Endothelial cell (in vitro differentiated cells): Measurements from ENCODE around the gene CCDC190. TPM values are rescaled to one million over a fixed set of nuclear protein-coding genes. Genes with fewer than 3 reads are reported as not detected.
"Not testable (repeated sequence)": the region's sequence is repeated elsewhere in the genome, so short reads cannot be mapped to it uniquely, and the experiment has no call there.

Experiments
- DNase-seq: peaks from one replicate; pipeline ENCODE4 v3.0.0; 2021; ENCODE audit warnings: low spot score
- H3K27ac Mint-ChIP-seq: one replicate; pipeline ENCODE4 v1.8.0; 2021; ENCODE audit warnings: mixed read lengths, inconsistent platforms; ENCODE audit not compliant: unreplicated experiment
- H3K27me3 Mint-ChIP-seq: one replicate; pipeline ENCODE4 v1.8.0; 2021; ENCODE audit warnings: mild to moderate bottlenecking, moderate library complexity, mixed read lengths, inconsistent platforms; ENCODE audit not compliant: unreplicated experiment
- H3K36me3 Mint-ChIP-seq: one replicate; pipeline ENCODE4 v1.8.0; 2021; ENCODE audit warnings: mild to moderate bottlenecking, low read depth, mixed read lengths, inconsistent platforms; ENCODE audit not compliant: unreplicated experiment
- H3K4me1 Mint-ChIP-seq: one replicate; pipeline ENCODE4 v1.8.0; 2021; ENCODE audit warnings: mild to moderate bottlenecking, mixed read lengths, inconsistent platforms; ENCODE audit not compliant: unreplicated experiment
- H3K4me3 Mint-ChIP-seq: one replicate; pipeline ENCODE4 v1.8.0; 2021; ENCODE audit warnings: mild to moderate bottlenecking, mixed read lengths, inconsistent platforms; ENCODE audit not compliant: unreplicated experiment
- H3K9me3 Mint-ChIP-seq: one replicate; pipeline ENCODE4 v1.8.0; 2021; ENCODE audit warnings: mixed read lengths, inconsistent platforms; ENCODE audit not compliant: unreplicated experiment
- total RNA-seq: library from RNA; stranded (reverse); fragmentation: NEBNext Ultra II Directional; extraction: Animal tissue kit (Norgen Biotek cat#: 25700); gene quantifications from one replicate; pipeline ENCODE4 v1.2.1, GENCODE V29; 2021; ENCODE audit not compliant: unreplicated experiment
- TF ChIP-seq, protein P1 (sequence below): fragments of 200-600 bp; sonication (generic); IDR thresholded peaks from one replicate; pipeline ENCODE4 v1.5.0; 2021; ENCODE audit warnings: antibody characterized with exemption; ENCODE audit not compliant: unreplicated experiment

The CCDC190 gene
- total RNA-seq, 1 donor from 2014 or later: not detected

DNA sequence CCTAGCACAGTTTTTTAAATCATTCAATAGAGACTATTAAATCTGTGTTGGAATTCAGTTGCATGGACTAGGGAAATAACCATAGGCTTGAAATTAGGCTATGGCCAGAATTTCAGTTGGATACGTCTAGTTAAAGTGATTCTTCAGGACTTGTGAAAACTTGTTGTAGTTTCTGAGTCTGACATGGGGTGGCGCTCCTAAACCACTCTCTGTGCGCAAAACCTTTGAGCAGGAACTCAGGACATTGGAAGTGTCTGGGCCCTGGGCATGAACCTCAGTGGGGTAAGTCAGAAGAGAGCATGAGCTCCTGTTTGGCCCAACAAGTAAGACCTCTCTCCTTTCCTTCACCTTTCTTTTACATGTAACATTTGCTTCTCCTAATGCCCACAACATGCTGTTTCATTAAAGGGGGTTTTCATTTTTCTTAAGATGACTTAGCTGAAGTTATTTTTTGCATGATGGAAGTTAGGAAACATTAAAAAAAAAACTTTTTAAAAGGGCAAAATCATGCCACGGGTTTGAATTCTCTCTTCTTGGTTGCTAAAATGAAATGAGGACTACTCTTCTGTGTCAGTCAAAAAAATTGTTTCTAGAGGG lies 17.1 kb upstream of the CCDC190 start:
- H3K9me3 Mint-ChIP-seq: no peaks in the 10 kb centered on the region
- no peak overlapping the region for H3K27ac Mint-ChIP-seq
- H3K36me3 Mint-ChIP-seq: no peaks in the 10 kb centered on the region
- no peaks in the 10 kb centered on the region for H3K27me3 Mint-ChIP-seq
- peaks cover 4% of the 10 kb centered on the region for H3K4me1 Mint-ChIP-seq
- TF ChIP-seq, protein P1, sequence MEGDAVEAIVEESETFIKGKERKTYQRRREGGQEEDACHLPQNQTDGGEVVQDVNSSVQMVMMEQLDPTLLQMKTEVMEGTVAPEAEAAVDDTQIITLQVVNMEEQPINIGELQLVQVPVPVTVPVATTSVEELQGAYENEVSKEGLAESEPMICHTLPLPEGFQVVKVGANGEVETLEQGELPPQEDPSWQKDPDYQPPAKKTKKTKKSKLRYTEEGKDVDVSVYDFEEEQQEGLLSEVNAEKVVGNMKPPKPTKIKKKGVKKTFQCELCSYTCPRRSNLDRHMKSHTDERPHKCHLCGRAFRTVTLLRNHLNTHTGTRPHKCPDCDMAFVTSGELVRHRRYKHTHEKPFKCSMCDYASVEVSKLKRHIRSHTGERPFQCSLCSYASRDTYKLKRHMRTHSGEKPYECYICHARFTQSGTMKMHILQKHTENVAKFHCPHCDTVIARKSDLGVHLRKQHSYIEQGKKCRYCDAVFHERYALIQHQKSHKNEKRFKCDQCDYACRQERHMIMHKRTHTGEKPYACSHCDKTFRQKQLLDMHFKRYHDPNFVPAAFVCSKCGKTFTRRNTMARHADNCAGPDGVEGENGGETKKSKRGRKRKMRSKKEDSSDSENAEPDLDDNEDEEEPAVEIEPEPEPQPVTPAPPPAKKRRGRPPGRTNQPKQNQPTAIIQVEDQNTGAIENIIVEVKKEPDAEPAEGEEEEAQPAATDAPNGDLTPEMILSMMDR: peak; percentile 76
- no peak overlapping the region for H3K4me3 Mint-ChIP-seq
- peak; percentile 79 for DNase-seq

DNA sequence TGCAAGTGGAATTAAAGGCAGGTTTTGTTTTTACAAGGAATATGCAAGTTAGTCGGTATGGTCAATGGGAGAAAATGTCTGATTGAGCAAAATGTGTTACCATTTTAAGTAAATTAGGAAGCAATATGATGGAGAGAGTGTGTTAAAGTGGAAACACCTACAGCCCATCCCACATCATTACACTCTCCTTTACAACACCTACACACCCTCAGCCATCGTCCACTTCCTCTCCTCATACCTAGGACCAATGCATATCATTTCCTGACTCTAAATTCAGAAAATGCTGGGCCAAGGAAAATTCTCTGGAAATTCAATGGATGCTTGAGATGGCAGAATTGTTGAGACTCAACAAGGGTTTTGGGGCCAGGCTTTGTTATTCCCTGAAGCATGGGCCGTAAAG lies 16.4 kb upstream of the CCDC190 start:
- H3K9me3 Mint-ChIP-seq: no peaks in the 10 kb centered on the region
- H3K4me1 Mint-ChIP-seq: peaks cover 4% of the 10 kb centered on the region
- TF ChIP-seq, protein P1: no peak
- no peak for DNase-seq
- no peak overlapping the region for H3K4me3 Mint-ChIP-seq
- H3K27me3 Mint-ChIP-seq: no peaks in the 10 kb centered on the region
- H3K36me3 Mint-ChIP-seq: no peaks in the 10 kb centered on the region
- no peak overlapping the region for H3K27ac Mint-ChIP-seq

DNA sequence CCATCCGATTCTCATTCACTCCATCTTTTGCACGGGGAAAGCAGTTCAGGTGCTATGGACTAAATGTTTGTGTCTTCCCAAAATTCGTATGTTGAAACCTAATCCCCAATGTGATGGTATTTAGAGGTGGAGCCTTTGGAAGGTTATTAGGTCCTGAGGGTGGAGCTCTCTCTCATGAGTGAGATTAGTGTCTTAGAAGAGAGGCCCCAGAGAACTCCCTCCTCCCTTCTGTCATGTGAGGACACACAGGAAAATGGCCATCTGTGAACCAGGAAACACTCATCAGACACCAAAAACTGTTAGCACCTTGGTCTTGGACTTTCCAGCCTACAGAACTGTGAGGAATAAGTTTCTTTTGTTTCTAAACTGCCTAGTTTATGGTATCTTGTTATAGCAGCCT lies 15.8 kb upstream of the CCDC190 start:
- H3K27me3 Mint-ChIP-seq: no peaks in the 10 kb centered on the region
- H3K4me3 Mint-ChIP-seq: no peak overlapping the region
- H3K4me1 Mint-ChIP-seq: peaks cover 4% of the 10 kb centered on the region
- no peaks in the 10 kb centered on the region for H3K36me3 Mint-ChIP-seq
- H3K9me3 Mint-ChIP-seq: no peaks in the 10 kb centered on the region
- TF ChIP-seq, protein P1: no peak
- DNase-seq: no peak
- H3K27ac Mint-ChIP-seq: no peak overlapping the region

DNA sequence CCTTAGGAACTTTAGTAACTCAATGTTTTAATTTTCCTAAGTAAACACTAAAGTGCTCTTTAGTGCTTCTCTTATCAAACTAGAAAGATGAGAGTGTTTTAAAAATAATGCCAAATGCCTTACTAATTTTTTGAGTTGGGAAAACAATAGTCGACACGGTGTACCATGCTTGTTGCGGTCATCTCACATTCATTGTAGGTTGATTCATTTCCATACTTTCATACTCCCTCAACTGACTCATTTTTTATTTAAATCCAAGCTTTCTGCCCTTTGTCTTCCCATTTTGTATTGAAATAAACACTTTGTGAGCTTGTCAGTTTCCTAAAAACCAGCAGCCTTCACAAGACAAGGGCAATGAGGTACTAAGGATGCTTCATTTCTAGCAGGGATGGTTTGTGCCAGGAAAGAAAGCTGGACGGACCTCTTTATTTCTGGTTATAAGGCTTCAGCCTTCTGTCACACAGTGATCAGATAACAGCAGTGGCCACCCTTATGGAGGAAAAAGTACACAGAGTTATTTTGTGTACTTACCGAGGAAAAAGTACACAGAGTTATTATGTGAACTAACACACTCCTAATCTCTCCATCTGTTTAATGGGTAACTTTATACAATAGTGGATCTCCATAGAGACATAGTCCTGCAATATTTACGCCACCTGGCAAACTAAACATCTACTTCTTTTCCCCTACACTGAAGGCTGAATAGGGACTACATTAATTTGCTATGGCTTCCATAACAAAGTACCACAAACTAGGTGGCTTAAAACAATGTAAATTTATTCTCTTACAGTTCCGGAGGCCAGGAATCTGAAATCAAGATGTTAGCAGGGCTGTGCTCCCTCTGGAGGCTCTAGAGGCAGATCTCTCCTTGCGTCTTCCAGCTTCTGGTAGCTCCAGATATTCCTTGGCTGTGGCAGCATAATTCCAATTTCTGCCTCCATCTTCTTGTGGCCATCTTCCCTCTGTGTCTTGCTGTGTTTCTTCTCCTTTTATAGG lies 13.0 kb upstream of the CCDC190 start:
- Mint-ChIP-seq H3K27me3 (no peaks in the 10 kb centered on the region), H3K36me3 (no peaks in the 10 kb centered on the region), H3K9me3 (no peaks in the 10 kb centered on the region), H3K4me1 (peaks cover 4% of the 10 kb centered on the region), H3K27ac (no peak overlapping the region), H3K4me3 (no peak overlapping the region)
- DNase-seq: no peak
- TF ChIP-seq, protein P1: no peak

DNA sequence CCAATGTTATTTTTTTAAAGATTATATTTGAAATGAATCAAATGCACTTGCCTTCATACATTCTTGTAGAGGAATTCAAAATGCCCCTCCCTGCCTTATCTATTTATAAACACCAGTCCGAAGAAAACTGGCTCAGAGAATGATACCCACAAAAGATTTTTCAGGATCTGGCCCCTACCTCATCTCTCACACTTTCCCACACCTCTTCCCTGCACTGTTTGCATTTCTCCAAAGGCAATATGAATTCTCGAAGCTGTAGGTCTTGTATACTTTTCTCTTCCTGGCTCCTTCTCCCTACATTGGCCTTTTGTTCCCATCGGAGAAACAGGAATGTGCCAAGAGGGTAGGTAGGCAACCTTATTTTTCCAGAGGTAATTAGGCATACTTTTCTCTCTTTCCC lies 12.0 kb upstream of the CCDC190 start:
- no peaks in the 10 kb centered on the region for H3K27me3 Mint-ChIP-seq
- H3K4me3 Mint-ChIP-seq: no peak overlapping the region

DNA sequence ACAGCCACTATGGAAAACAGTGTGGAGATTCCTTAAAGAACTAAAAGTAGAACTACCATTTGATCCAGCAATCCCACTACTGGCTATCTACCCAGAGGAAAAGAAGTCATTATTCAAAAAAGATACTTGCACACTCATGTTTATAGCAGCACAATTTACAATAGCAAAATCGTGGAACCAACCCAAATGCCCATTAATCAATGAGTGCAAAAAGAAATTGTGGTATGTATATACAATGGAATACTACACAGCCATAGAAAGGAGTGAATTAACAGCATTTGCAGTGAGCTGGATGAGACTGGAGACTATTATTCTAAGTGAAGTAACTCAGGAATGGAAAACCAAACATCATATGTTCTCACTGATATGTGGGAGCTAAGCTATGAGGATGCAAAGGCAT lies 10.4 kb upstream of the CCDC190 start:
- not testable (repeated sequence) for H3K4me3 Mint-ChIP-seq, H3K27me3 Mint-ChIP-seq, H3K27ac Mint-ChIP-seq, DNase-seq, H3K4me1 Mint-ChIP-seq, H3K36me3 Mint-ChIP-seq, H3K9me3 Mint-ChIP-seq

More for the DNA sequence above, 12.0 kb upstream of the CCDC190 start:
- Mint-ChIP-seq H3K27ac (no peak overlapping the region), H3K4me1 (peaks cover 2% of the 10 kb centered on the region), H3K9me3 (no peaks in the 10 kb centered on the region), H3K36me3 (no peaks in the 10 kb centered on the region)
- no peak for DNase-seq
- TF ChIP-seq, protein P1: no peak
